Uterus (tissue), 2 donors: ENCODE measurements around the gene DNASE1L1.

Source experiments
- CTCF ChIP-seq, 4 experiments: fragments of 200-600 bp in 2 of 4; fragments of 450-650 bp in 2 of 4; sonication (generic) in 2 of 4; IDR thresholded peaks; one replicate each; pipeline ENCODE4 v1.5.1; 2016 to 2019; ENCODE audit warnings: antibody characterized with exemption in 4 of 4, mild to moderate bottlenecking in 2 of 4, moderate library complexity in 1 of 4
- POLR2A ChIP-seq, 2 donors: fragments of 450-650 bp; IDR thresholded peaks; one replicate each; pipeline ENCODE4 v1.6.1; 2016; ENCODE audit warnings: antibody characterized with exemption in 2 of 2, mild to moderate bottlenecking in 1 of 2, moderate library complexity in 1 of 2

- TF ChIP-seq CTCF (IDR thresholded peaks at IDR 0.05) (no peak), POLR2A (IDR thresholded peaks at IDR 0.05) (no peak)
Measured at GRCh38 chrX:154434394-154435168, 25.5 kb upstream of the DNASE1L1 start.
